Astrocyte (in vitro differentiated cells and primary cell): ENCODE measurements around the gene SCAANT1.

Experiments used
- EZH2 ChIP-seq: IDR thresholded peaks from 2 replicates; pipeline ENCODE4 v1.6.1; 2012; ENCODE audit warnings: mild to moderate bottlenecking, low read length, inconsistent platforms; ENCODE audit not compliant: insufficient read depth
- TF ChIP-seq, protein P1 (sequence below): IDR thresholded peaks from 2 replicates; pipeline ENCODE4 v1.5.1; 2011; ENCODE audit warnings: low read depth, mild to moderate bottlenecking, inconsistent platforms, low read length, moderate library complexity; ENCODE audit not compliant: insufficient read depth

GRCh38 chr3:63910891-63911290 is 1.3 kb downstream of the SCAANT1 start:
- TF ChIP-seq, protein P1, sequence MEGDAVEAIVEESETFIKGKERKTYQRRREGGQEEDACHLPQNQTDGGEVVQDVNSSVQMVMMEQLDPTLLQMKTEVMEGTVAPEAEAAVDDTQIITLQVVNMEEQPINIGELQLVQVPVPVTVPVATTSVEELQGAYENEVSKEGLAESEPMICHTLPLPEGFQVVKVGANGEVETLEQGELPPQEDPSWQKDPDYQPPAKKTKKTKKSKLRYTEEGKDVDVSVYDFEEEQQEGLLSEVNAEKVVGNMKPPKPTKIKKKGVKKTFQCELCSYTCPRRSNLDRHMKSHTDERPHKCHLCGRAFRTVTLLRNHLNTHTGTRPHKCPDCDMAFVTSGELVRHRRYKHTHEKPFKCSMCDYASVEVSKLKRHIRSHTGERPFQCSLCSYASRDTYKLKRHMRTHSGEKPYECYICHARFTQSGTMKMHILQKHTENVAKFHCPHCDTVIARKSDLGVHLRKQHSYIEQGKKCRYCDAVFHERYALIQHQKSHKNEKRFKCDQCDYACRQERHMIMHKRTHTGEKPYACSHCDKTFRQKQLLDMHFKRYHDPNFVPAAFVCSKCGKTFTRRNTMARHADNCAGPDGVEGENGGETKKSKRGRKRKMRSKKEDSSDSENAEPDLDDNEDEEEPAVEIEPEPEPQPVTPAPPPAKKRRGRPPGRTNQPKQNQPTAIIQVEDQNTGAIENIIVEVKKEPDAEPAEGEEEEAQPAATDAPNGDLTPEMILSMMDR: no peak
- no peak for TF ChIP-seq EZH2
